HG03558 (cell line): ENCODE data around the gene ATOSA.

Experiments
- ATAC-seq: cut with Tn5 transposase; IDR thresholded peaks from one replicate; pipeline ENCODE4 v1.9.1; 2021; ENCODE audit warnings: moderate number of reproducible peaks; ENCODE audit not compliant: unreplicated experiment; ENCODE audit errors: extremely low read depth

The ATOSA gene, protein sequence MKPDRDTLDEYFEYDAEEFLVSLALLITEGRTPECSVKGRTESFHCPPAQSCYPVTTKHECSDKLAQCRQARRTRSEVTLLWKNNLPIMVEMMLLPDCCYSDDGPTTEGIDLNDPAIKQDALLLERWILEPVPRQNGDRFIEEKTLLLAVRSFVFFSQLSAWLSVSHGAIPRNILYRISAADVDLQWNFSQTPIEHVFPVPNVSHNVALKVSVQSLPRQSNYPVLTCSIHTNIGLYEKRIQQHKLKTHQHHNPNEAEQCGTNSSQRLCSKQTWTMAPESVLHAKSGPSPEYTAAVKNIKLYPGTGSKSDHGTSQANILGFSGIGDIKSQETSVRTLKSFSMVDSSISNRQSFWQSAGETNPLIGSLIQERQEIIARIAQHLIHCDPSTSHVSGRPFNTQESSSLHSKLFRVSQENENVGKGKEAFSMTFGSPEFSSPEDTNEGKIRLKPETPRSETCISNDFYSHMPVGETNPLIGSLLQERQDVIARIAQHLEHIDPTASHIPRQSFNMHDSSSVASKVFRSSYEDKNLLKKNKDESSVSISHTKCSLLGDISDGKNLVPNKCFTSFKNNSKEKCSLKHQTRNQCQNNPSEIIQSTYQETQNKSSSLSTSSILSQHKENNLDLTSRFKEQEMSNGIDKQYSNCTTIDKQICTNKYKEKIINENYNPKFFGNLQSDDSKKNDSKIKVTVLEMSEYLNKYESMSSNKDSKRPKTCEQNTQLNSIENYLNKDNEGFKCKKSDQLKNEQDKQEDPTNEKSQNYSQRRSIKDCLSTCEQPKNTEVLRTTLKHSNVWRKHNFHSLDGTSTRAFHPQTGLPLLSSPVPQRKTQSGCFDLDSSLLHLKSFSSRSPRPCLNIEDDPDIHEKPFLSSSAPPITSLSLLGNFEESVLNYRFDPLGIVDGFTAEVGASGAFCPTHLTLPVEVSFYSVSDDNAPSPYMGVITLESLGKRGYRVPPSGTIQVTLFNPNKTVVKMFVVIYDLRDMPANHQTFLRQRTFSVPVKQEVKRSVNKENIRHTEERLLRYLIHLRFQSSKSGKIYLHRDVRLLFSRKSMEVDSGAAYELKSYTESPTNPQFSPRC

GRCh38 chr15:52679232-52680040, at the start of gene ATOSA:
ATOSA (minus strand) TSS chr15:52679388; CDS start chr15:52678021, 1,367 bp downstream.
- peak; percentile 34 for ATAC-seq

DNA sequence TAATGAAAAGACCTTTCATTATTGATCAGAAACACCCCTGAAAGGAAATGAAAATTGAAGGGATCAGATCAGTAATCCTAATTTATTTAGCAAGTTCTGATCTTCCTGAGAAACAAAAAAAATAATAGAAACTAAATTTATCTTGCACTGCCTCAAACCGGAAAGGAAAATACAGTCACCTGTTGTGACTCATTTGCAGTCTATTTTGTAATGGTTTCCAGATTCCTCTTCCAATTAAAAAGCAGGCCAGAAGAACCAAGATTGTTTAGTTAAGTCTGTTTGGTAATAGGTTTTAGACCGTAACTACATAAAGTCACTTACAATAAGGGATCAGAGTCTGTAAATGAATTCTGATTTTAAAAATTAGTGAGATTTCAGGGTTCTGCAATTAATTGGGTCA, 49.7 kb upstream of the ATOSA start:
- ATAC-seq, result no peak

GRCh38 chr15:52727815-52728214, 48.6 kb upstream of the ATOSA start:
- no peak for ATAC-seq

GRCh38 chr15:52726195-52726594, 47.0 kb upstream of the ATOSA start:
- ATAC-seq, result no peak

DNA sequence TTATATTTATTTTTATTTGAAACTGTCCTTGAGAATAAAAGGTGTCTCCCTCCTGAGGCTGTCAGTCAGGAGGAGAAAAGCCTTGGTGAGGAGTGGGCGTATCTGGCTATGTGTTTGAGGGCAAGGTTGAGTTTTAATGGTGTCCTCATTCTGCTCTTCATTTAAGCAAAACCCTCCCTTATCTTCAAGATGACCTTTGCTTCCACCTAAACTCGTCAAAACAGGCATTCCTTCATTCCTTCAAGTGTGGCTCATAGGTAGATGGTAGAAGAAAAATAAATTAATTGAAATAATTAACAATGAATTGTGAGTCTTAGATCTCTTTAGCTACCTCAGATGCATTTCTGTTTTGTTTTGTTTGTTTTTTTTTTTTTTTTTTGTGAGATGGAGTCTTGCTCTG, 39.4 kb upstream of the ATOSA start:
- ATAC-seq, result no peak

GRCh38 chr15:52717924-52718323, 38.7 kb upstream of the ATOSA start:
- ATAC-seq, result no peak

DNA sequence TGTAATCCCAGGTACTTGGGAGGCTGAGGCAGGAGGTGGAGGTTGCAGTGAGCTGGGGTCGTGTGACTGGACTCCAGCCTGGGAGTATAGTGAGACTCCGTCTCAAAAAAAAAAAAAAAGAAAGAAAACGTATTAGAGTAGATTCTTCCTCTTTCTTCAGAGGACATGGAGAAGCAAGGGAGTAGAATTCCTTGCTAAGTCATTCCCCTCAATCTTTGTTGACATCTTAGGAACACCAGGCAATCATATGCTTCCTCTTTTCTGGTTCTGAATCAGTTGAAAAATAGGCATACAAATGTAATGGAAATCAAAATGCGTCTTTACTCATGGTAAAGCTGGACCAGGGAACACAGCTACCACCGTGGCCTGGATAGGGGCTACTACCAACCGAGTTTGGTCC, 38.3 kb upstream of the ATOSA start:
- ATAC-seq, result no peak

GRCh38 chr15:52716536-52716935, 37.3 kb upstream of the ATOSA start:
- ATAC-seq, result no peak

DNA sequence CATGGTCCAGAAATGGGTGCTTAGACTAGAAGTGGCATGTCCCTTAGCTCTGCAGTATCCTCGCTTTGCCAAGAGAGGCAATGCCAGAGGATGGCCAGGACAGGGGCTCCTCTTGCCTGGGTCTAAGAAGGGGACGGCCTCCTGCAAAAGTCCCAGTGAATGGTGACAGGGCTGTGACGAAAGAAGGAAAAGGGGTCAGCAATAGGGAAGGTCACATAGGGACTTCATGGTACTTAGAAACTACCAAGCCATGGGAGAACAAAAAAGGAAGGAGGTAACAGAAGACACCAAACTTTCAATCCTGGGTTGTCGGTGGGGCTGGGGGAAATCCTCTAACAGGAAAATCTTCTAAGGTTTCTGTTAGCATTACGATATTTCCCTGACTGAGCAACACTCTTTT, 36.2 kb upstream of the ATOSA start:
- no peak for ATAC-seq

DNA sequence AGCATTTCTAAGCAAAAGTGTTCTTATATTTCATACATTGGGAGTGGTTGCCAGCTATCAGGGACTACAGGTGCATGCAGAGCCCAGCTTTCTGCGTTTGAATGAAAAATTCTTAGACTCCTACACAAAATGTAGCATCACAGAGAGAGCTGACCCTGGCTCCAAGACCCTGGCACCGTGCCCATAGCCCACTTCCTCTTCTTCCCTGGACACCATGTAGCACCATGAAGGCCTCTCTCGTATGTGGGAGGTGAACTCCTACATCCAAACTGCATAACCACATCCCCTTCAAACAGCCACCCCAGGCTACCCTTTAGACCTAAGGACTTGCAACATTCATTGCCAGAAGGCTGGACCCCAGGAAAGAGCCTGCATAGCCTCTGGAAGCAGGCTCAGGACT, 35.8 kb upstream of the ATOSA start:
- no peak for ATAC-seq

GRCh38 chr15:52710708-52711389, 31.7 kb upstream of the ATOSA start:
- no peak for ATAC-seq

DNA sequence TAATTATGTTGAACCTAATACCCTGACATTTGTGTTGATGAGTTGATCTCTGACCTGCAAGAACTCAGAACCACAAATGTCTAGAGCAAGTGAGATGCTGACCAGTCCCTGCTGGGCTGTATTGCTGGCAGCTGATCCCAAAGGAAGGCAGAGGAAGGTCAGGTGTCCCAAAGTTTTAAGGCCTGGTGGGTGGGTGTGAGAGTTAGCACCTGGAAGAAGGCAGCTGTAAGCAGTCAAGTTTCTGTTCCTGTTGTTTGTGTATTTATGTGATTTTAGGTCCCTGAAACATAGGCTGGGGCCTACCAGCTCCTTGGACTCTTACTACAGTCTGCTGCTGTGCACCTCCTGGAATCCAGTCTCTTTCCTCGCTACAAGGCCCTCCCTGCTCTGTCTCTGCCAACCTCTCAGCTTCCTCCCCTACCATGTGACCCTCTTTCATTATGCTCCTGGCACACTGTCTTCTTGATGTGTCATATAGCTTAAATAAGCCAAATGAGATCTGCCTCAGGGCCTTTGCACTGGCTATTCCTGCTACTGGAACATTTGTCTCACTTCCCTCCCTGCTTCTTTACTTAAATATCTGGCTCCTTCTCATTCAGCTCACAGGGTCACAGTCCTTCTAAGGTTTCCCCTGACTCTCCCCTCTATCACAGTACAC, 31.0 kb upstream of the ATOSA start:
- ATAC-seq, result peak; percentile 15

DNA sequence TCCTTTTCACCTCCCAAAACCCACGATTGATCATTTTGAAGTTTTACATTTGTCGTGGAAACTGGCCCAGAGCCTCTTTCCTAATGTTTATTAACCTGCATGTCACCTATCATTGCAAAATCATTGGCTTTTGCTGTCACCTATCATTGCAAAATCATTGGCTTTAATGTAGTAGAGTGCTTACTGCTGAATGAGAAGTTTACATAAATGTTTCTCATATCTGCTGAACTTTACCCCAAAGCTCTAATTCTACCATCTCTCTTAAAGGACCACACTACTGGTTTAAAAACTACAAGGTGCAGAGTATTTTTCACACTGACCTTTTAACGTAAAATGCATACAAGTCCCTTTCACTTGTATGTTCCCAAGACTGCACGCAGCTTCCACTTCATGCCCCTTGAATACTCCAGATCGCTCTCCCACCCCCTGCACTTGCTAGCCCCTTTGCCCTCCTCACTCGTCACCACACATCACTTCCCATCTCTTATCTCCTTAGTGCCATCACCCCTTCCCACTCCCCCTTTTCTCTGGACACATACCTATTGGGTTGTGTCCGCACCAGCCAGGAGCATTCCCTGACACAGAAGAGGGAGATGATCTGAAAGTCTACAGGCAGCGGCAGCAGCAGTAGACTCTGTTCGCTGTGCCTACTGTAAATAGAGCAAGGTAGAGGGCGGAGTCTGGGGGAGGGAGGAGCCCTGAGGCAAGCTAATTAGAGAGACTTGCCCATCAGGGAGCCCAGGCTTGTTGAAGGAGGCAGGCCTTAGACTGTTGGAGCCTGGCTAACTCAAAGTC, 30.2 kb upstream of the ATOSA start:
- peak; percentile 52 for ATAC-seq

GRCh38 chr15:52706091-52706490, 26.9 kb upstream of the ATOSA start:
- ATAC-seq, result no peak

GRCh38 chr15:52702390-52702789, 23.2 kb upstream of the ATOSA start:
- ATAC-seq, result no peak

GRCh38 chr15:52699457-52699856, 20.3 kb upstream of the ATOSA start:
- ATAC-seq, result no peak

DNA sequence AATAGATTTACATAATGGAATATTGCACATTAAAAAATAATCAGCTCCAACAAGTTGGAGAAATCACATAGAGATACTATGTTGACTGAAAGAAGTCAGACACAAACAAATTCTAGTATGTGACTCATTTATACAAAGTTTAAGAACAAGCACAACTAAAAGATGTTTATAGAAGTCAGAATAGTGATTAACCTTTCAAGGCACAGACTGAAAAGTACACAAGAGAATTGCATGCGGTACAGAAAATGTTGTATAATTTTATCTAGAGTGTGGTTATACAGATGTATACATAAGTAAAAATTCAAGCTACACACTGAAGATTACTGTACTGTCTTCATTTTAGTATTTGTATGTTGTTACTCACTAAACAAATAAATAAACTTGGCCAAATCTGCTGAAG, 19.3 kb upstream of the ATOSA start:
- no peak for ATAC-seq

DNA sequence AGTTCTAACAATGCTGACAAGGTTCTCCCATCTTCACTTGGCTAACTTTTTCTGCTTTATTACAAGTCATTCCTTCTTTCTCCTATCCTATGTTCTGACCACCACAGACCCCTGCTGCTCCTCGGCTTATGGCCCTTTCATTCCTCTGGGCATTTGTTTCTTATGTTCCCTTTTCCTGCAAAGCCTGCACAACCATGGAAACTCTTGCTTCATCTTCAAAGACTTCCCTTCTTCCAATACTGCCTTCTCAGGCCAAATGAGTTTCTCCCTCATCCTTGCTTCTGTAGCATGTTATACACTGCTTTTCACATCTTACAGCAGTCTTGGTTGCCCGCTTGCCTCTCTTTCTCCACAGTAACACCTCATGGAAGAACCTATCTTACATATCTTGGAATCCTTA, 17.9 kb upstream of the ATOSA start:
- ATAC-seq, result no peak
